ENCODE results near the gene RGPD3. TPM values are rescaled to one million over a fixed set of nuclear protein-coding genes. Genes with fewer than 3 reads are reported as not detected.
"Not testable (repeated sequence)": the region's sequence is repeated elsewhere in the genome, so short reads cannot be mapped to it uniquely, and the experiment has no call there.

RGPD3 gene
- total RNA-seq (1 to 10 TPM in 1 of 4 donors, under 1 TPM in 3; 0.36 to 2.2 (median 0.89) TPM), polyA plus RNA-seq (under 1 TPM in 1 of 3 donors, not detected in 2; 0.10 TPM)

DNA sequence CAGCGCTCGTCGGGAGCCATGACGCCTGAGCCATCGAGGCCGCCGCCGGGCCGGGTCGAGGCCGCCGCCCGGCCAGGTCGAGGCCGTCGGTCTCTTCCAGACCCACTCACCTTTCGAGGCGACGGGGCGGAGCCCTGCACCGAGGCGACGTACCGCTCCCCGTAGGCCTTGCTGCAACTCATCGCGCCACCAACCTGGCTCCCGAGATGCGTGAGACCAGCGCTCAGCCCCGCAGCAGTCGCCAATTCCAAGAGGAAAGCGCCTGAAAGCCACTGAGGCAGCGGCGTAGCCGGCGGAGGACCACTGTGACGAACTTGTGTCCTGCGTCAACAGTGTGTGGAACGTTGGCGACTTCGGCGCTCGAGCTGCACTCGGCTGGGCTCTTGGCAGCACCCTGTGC is at the start of gene RGPD3:
Gene RGPD3, minus strand, starts transcription at position 307 of the 400 bp plus-strand sequence. Its CDS starts 125 bp downstream, at position 182.
- intact Hi-C loops (cut with DNase I); H3K27me3 ChIP-seq; H3K9me3 ChIP-seq; H3K27ac ChIP-seq; DNase-seq; H3K4me3 ChIP-seq; H3K4me1 ChIP-seq; H3K36me3 ChIP-seq: not testable (repeated sequence)
- WGBS, 2 donors: 97 to 98% methylated on average over 45 of the region's 45 CpGs

GRCh38 chr2:106517329-106517728 is 49.1 kb upstream of the RGPD3 start:
- no peak for DNase-seq
- Histone ChIP-seq H3K27ac (no peak overlapping the region), H3K36me3 (no peaks in the 10 kb centered on the region), H3K4me3 (no peak overlapping the region), H3K27me3 (no peaks in the 10 kb centered on the region), H3K9me3 (no peaks in the 10 kb centered on the region), H3K4me1 (no peaks in the 10 kb centered on the region)
- intact Hi-C loops (cut with DNase I): no loop called here
- TF ChIP-seq EP300 (IDR thresholded peaks at IDR 0.05) (no peak), POLR2A (IDR thresholded peaks at IDR 0.05) (no peak), POLR2AphosphoS5 (IDR thresholded peaks at IDR 0.05) (no peak)
- 94 to 95% methylated on average over 11 of the region's 11 CpGs for WGBS, 2 donors

GRCh38 chr2:106516864-106517263 is 48.7 kb upstream of the RGPD3 start:
- Histone ChIP-seq H3K27me3 (no peaks in the 10 kb centered on the region), H3K9me3 (no peaks in the 10 kb centered on the region), H3K4me1 (no peaks in the 10 kb centered on the region), H3K36me3 (no peaks in the 10 kb centered on the region), H3K4me3 (no peak overlapping the region), H3K27ac (no peak overlapping the region)
- no peak for DNase-seq
- intact Hi-C loops (cut with DNase I): no loop called here
- no peak for TF ChIP-seq POLR2AphosphoS5 (IDR thresholded peaks at IDR 0.05)
- no peak for TF ChIP-seq EP300 (IDR thresholded peaks at IDR 0.05)
- no peak for TF ChIP-seq POLR2A (IDR thresholded peaks at IDR 0.05)
- TF ChIP-seq, protein P1, sequence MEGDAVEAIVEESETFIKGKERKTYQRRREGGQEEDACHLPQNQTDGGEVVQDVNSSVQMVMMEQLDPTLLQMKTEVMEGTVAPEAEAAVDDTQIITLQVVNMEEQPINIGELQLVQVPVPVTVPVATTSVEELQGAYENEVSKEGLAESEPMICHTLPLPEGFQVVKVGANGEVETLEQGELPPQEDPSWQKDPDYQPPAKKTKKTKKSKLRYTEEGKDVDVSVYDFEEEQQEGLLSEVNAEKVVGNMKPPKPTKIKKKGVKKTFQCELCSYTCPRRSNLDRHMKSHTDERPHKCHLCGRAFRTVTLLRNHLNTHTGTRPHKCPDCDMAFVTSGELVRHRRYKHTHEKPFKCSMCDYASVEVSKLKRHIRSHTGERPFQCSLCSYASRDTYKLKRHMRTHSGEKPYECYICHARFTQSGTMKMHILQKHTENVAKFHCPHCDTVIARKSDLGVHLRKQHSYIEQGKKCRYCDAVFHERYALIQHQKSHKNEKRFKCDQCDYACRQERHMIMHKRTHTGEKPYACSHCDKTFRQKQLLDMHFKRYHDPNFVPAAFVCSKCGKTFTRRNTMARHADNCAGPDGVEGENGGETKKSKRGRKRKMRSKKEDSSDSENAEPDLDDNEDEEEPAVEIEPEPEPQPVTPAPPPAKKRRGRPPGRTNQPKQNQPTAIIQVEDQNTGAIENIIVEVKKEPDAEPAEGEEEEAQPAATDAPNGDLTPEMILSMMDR (IDR thresholded peaks at IDR 0.05): no peak
- 73 to 82% methylated on average over 1 of the region's 1 CpG for WGBS, 2 donors

- H3K4me3 ChIP-seq: no peak overlapping the region
- no peaks in the 10 kb centered on the region for H3K27me3 ChIP-seq
- intact Hi-C loops (cut with DNase I): no loop called here
- whole genome bisulfite sequencing, 2 donors: 79 to 87% methylated on average over 4 of the region's 4 CpGs
- H3K36me3 ChIP-seq: no peaks in the 10 kb centered on the region
- H3K27ac ChIP-seq: no peak overlapping the region
- DNase-seq: no peak
- TF ChIP-seq POLR2AphosphoS5 (IDR thresholded peaks at IDR 0.05): no peak
- TF ChIP-seq, protein P1 (IDR thresholded peaks at IDR 0.05): no peak
- no peak for TF ChIP-seq POLR2A (IDR thresholded peaks at IDR 0.05)
- TF ChIP-seq EP300 (IDR thresholded peaks at IDR 0.05): no peak
- H3K9me3 ChIP-seq: no peaks in the 10 kb centered on the region
- H3K4me1 ChIP-seq: no peaks in the 10 kb centered on the region
Measured at GRCh38 chr2:106516436-106516835, 48.2 kb upstream of the RGPD3 start.

DNA sequence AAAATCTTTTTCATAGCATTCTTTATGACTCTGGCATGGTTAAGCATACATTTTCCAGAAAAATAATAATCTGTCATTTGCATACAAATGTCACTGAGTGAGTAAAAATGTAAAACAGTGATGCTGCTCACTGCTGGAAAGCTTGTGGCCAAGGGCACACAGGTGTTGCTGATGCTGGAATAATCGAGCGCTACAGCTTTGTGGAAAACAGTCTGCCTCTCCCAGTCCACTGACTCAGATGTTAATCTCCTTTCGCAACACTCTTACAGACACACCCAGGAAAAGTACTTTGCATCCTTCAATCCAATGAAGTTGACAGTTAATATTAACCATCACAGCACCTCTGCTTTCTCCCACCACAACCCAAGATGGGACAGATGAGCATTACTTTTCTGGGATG is 46.6 kb upstream of the RGPD3 start:
- intact Hi-C loops (cut with DNase I); DNase-seq; H3K36me3 ChIP-seq; H3K9me3 ChIP-seq; H3K4me3 ChIP-seq; H3K27me3 ChIP-seq; H3K4me1 ChIP-seq; H3K27ac ChIP-seq: not testable (repeated sequence)
- 15 to 55% methylated on average over 3 of the region's 3 CpGs for WGBS, 2 donors

GRCh38 chr2:106513391-106513790 is 45.2 kb upstream of the RGPD3 start:
- H3K27ac ChIP-seq; H3K4me1 ChIP-seq; H3K27me3 ChIP-seq; H3K4me3 ChIP-seq; H3K9me3 ChIP-seq; DNase-seq; H3K36me3 ChIP-seq; intact Hi-C loops (cut with DNase I): not testable (repeated sequence)
- WGBS, 2 donors: 87 to 92% methylated on average over 3 of the region's 5 CpGs

- Histone ChIP-seq H3K27ac (peak overlapping the region; percentile 57 to 74 (median 66)), H3K4me3 (peak overlapping the region in 1 of 4 donors; percentile 17)
- H3K9me3 ChIP-seq; DNase-seq; H3K36me3 ChIP-seq; H3K27me3 ChIP-seq; H3K4me1 ChIP-seq; intact Hi-C loops (cut with DNase I): not testable (repeated sequence)
- WGBS, 2 donors: 85% methylated on average over 7 of the region's 7 CpGs
Measured at GRCh38 chr2:106511934-106512333, 43.7 kb upstream of the RGPD3 start.
